Measurements from ENCODE around the gene NT5DC3.

GRCh38 chr12:103780093-103780440, 61.0 kb downstream of the NT5DC3 start:
- TF ChIP-seq POLR2A (IDR thresholded peaks at IDR 0.05; ENCODE audit: low read depth, low read length) (no peak), CTCF (IDR thresholded peaks at IDR 0.05; ENCODE audit: extremely low read depth in 1 of 2, insufficient read depth in 1 of 2, low read depth in 1 of 2, low read length in 2 of 2) (no peak)

Data from endothelial cell of umbilical vein (primary cell).